T47D (cell line): ENCODE data around the gene NOP16.
A peak's percentile ranks its signal among the peaks of the same experiment; 100 is the strongest.

Experiments used
- DNase-seq, 2 experiments: peaks; one replicate each; pipeline versions ENCODE4 v3.0.0 to v3.0.0-alpha.2; 2011 to 2012; ENCODE audit warnings: low read depth in 1 of 2, low spot score in 1 of 2
- JUND ChIP-seq: IDR thresholded peaks from 2 replicates; pipeline ENCODE4 v1.6.1; 2012; ENCODE audit warnings: low read depth
- in situ Hi-C: cut with HindIII; loops from 2 replicates; pipeline ENCODE4 v1.10.0; 2016; ENCODE audit warnings: low sequenced_read_pairs, low pct_unique_long_range_greater_than_20kb

Gene NOP16

DNA sequence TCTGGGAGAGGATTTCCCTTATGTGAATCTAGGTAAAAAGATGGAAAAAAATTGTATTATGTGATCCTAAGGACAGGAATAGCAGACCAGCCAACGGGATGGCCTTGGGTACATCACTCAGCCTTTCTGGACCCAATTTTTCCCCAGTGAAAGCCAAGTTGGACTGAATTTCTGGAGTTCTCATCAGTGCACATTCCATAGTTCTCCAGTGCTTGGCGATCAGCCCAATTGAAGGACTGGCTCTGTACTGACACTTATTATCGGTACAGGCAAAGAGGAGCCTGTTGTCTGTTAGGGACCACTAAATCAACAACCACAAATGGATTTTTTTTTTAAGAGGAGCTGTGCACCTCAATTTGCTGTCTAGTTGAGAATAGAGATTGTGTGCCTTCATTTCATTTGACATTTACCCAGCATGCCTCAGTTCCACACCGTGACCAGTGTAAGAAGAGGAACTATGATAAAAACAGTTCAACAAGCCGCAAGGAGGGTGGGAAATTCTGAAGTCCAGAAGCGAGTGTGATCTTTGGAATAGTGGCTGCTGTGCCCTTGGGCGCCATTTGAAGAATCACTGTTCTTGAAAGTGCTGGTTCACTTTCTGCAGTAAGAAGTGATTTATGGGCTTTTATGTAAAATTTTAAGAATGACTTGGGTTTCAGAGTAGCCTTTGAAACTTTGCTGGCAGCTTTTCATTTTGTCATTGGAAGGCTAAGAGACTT is 15.1 kb downstream of the NOP16 start:
- no peak for TF ChIP-seq JUND
- no peak for DNase-seq
- in situ Hi-C loops, result no loop called here

- in situ Hi-C loops, result no loop called here
- no peak for TF ChIP-seq JUND
- no peak for DNase-seq
Observed at GRCh38 chr5:176371621-176372539, 16.5 kb downstream of the NOP16 start.

DNA sequence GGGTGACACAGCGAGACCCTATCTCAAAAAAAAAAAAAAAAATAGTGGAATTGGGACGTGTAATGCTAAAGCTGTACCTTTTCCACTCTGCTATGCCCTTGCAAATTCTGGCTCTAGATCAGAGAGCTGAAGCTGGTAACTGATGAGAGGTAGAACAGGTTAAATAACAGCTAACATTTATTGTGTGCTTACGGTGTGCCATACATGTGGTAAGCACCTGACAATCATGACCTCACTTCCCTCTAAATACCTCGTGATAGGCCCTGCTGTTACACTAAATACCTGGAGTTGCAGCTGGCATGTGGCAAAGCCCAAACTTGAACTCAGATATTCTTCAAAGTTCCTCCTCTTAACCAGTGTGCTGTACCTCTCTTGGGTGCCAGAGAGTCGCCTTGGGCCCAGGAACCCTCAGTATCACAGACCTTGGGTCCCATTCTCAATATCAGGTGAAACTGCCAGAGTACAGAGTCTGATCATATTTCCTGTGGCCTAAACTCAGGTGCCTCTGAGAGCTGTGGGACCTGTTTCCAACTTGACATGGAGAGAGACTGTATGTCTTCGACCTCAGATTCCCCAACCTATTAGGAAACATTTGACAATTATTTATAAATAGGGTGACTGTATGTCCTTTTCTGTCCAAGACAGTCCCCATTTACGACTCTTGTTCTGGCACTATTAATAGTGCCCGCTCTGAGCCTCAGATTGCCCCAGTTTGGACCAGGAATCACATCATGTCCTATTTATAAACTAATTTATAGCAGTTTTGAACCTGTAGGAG is 18.3 kb downstream of the NOP16 start:
- in situ Hi-C loops, result no loop called here
- DNase-seq, result no peak

DNA sequence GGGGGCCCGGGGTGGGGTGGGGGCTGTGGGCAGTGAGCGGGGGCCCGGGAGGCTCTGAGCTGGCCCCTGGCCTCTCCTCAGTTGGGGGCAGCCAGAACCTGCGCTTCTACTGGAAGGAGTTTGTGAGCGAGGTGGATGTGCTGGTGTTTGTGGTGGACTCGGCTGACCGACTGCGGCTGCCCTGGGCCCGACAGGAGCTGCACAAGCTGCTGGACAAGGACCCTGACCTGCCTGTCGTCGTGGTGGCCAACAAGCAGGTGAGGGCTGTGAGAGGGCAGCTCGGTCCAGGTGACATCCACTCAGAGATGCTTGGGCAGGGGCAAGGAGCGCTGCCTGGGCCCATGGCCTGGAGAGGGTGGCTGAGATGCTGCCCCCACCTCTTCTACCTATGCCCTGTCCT is 19.7 kb downstream of the NOP16 start:
- no peak for TF ChIP-seq JUND
- no peak for DNase-seq
- in situ Hi-C loops, result no loop called here

More for the DNA sequence above, 18.3 kb downstream of the NOP16 start:
- TF ChIP-seq JUND, result no peak

GRCh38 chr5:176366232-176366894 is 22.0 kb downstream of the NOP16 start:
- in situ Hi-C loops, result no loop called here
- no peak for DNase-seq
- no peak for TF ChIP-seq JUND

GRCh38 chr5:176365351-176366231 is 22.8 kb downstream of the NOP16 start, which contains the start of gene ARL10:
Gene ARL10, plus strand, starts transcription at chr5:176365487. Its CDS starts 77 bp downstream, at chr5:176365564.
- TF ChIP-seq JUND, result no peak
- in situ Hi-C loops, result no loop called here
- no peak for DNase-seq

- in situ Hi-C loops, result no loop called here
- DNase-seq, result no peak
- TF ChIP-seq JUND, result no peak
Observed at GRCh38 chr5:176364765-176365350, 23.5 kb downstream of the NOP16 start.

GRCh38 chr5:176362233-176362490 is 26.2 kb downstream of the NOP16 start:
- DNase-seq, result no peak
- TF ChIP-seq JUND, result no peak
- in situ Hi-C loops, result no loop called here

DNA sequence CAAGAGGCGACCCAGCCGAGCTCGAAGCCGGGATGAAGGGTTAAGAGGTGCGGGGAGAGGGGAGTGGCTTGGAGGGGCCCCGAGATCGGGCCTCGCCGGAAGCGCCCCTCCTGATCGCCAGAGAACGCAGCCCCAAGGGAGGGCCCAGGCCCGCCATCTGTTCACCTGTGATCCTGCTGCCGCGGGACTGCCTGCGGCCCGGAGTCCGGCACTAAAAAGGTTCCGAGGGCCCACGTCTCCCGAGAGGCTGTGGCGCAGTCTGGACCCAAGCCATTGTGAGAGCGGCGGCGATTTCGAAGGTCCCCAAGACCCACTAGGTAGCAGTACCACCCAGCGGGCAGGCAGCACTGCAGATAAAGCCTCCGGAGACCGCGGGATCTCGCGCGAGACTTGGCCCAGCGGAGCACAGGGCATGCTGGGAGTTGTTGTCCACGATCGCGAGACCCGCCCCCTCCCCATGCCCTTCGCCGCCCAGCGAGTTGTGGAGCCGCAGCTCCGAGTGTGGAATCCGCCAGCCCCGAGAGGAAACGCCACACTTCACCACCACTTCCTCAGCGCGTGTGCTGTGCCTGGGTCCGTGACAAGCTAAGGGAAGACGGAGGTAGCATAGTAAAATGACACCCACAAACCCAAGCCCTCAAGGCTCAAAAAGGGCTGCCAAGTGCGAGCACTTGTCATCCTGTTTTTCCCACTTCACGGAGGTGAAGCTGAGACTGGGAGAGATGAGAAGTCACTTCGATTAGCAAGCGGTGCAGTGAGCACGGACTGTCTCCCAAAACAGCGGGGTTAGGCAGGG is 26.8 kb downstream of the NOP16 start, which contains the start of gene KIAA1191:
TSS of gene KIAA1191 (minus strand) at position 328 of the 796 bp plus-strand sequence. CDS start 2,256 bp downstream, outside the sequence.
- DNase-seq, result peak; percentile 83 to 92
- in situ Hi-C loops, result no loop called here
- TF ChIP-seq JUND, result no peak

- TF ChIP-seq JUND, result no peak
- in situ Hi-C loops, result no loop called here
- peak in 1 of 2 experiments; percentile 10 for DNase-seq
Observed at GRCh38 chr5:176360894-176361436, 27.4 kb downstream of the NOP16 start.
